ENCODE measurements around the gene ZNF804A. TPM values are rescaled to one million over a fixed set of nuclear protein-coding genes. Genes with fewer than 3 reads are reported as not detected.

Gene ZNF804A
- total RNA-seq, 6 donors from 2014 or later, result 0.46 to 0.89 (median 0.77) TPM; not detected in 1

DNA sequence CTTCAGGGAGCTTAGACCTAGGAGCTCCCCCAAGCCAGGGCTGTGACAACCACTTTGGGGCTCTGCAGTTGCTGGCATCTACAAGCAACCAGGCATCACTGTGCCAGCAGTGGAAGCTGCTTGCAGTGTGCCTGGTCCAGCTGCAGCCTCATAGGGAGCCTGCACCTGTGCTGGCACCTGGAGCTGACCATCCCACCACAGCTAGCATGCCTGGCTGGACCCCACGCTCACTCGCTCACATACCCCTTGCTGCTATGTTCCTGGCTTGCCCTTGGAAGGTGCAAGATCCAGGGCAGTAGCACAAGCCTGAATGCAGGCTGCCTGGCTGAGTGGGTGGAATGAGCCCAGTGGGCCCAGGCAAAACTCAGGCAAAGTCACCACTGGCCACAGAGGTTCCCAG, 82.5 kb downstream of the ZNF804A start:
- peak in 1 of 2 donors; percentile 16 for ATAC-seq (ENCODE audit: low FRiP score in 2 of 2)
- no peak for TF ChIP-seq CTCF (IDR thresholded peaks at IDR 0.05)
- WGBS, 2 donors, result 100% methylated on average over 1 to 2 of the region's 2 CpGs

DNA sequence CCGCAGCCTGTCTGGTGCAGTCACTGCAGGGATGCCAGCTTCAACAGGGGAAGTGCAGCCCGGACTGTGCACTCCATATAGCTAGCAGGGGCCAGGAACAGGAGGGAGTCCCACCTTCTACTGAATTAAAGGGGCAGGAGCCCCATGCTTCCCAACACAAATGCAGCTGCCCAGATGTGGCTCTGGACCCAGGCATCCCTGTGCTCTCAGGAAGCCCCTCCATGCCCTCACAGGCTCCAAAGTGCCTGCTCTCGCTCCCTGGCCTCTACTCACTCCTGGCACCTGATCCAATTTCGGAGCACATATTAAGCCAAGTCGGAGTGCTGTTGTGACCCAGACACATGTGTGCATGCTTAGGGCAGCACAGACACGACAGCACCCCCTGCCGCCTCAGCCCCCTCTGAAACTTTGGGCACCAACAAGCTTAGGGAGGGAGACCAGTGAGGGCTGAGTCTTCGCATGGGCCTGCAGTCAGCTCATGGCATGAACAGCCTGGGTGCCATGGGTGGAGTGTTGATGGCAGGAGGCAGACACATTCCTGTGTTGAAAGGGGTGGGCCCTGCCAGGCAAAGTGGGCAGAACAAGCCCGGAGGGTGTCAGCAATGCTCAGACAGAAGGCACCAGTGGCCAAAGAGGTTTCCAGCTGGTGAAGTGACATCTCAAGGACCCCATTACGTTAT, 83.5 kb downstream of the ZNF804A start:
- no peaks in the 10 kb centered on the region for H3K4me1 ChIP-seq
- no peak overlapping the region for H3K27ac ChIP-seq
- 78 to 87% methylated on average over 5 to 10 of the region's 10 CpGs for WGBS, 2 donors
- ATAC-seq (ENCODE audit: low FRiP score in 2 of 2), result no peak
- no peak overlapping the region for H3K4me3 ChIP-seq
- H3K27me3 ChIP-seq, result no peaks in the 10 kb centered on the region
- peak in 1 of 2 donors; percentile 16 for DNase-seq
- no peaks in the 10 kb centered on the region for H3K9me3 ChIP-seq
- H3K36me3 ChIP-seq, result no peaks in the 10 kb centered on the region
- TF ChIP-seq POLR2A (IDR thresholded peaks at IDR 0.05) (no peak), EP300 (IDR thresholded peaks at IDR 0.05) (no peak), POLR2AphosphoS5 (IDR thresholded peaks at IDR 0.05) (no peak), CTCF (IDR thresholded peaks at IDR 0.05) (no peak)

More for the DNA sequence above, 82.5 kb downstream of the ZNF804A start:
- DNase-seq, result peak in 1 of 2 donors; percentile 27
- H3K4me1 ChIP-seq, result no peaks in the 10 kb centered on the region
- H3K36me3 ChIP-seq, result no peaks in the 10 kb centered on the region
- no peaks in the 10 kb centered on the region for H3K9me3 ChIP-seq
- H3K4me3 ChIP-seq, result no peak overlapping the region
- no peak overlapping the region for H3K27ac ChIP-seq
- no peaks in the 10 kb centered on the region for H3K27me3 ChIP-seq

DNA sequence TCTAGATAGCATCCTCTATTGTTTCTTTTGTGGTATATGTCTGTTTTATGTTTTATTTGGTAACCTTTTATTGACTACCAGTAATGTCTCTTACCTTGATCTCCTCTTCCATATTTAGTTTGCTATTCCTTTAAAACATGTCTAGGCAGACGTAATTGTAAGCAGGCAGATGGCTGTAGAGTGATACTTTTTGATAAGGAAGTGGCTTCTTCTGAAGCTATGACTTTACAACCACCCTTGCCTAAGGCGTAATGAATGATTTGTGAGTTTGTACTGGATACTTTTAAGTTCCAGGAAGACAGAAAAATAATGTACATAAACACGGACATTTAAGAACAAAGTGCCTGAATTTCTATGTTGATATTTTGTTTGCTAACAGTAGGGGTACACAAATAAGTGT, 85.6 kb downstream of the ZNF804A start:
- Histone ChIP-seq H3K4me1 (no peaks in the 10 kb centered on the region), H3K27ac (no peak overlapping the region), H3K4me3 (no peak overlapping the region), H3K9me3 (no peaks in the 10 kb centered on the region), H3K27me3 (no peaks in the 10 kb centered on the region), H3K36me3 (no peaks in the 10 kb centered on the region)
- DNase-seq, result no peak
- WGBS, 2 donors, result 53 to 56% methylated on average over 3 of the region's 3 CpGs
- no peak for ATAC-seq (ENCODE audit: low FRiP score in 2 of 2)
- TF ChIP-seq POLR2A (IDR thresholded peaks at IDR 0.05), result no peak
- TF ChIP-seq CTCF (IDR thresholded peaks at IDR 0.05), result no peak
- TF ChIP-seq POLR2AphosphoS5 (IDR thresholded peaks at IDR 0.05), result no peak
- TF ChIP-seq EP300 (IDR thresholded peaks at IDR 0.05), result no peak

- ATAC-seq (ENCODE audit: low FRiP score in 2 of 2) (peak in 1 of 2 donors; percentile 31), DNase-seq (peak in 1 of 2 donors; percentile 25)
- 75 to 77% methylated on average over 4 to 6 of the region's 6 CpGs for WGBS, 2 donors
- no peaks in the 10 kb centered on the region for H3K36me3 ChIP-seq
- H3K4me1 ChIP-seq, result no peaks in the 10 kb centered on the region
- no peak overlapping the region for H3K4me3 ChIP-seq
- H3K27me3 ChIP-seq, result no peaks in the 10 kb centered on the region
- H3K27ac ChIP-seq, result no peak overlapping the region
- no peaks in the 10 kb centered on the region for H3K9me3 ChIP-seq
- TF ChIP-seq EP300 (IDR thresholded peaks at IDR 0.05), result no peak
- no peak for TF ChIP-seq POLR2AphosphoS5 (IDR thresholded peaks at IDR 0.05)
- TF ChIP-seq CTCF (IDR thresholded peaks at IDR 0.05), result no peak
- TF ChIP-seq POLR2A (IDR thresholded peaks at IDR 0.05), result no peak
These were observed 87.9 kb downstream of the ZNF804A start for GRCh38 chr2:184685999-184686841.
